Osteoblast (primary cell): ENCODE measurements around the gene KCNK13. TPM values are rescaled to one million over a fixed set of nuclear protein-coding genes. Genes with fewer than 3 reads are reported as not detected.

Experiments
- DNase-seq: peaks from one replicate; pipeline ENCODE4 v3.0.0; 2011; ENCODE audit warnings: low spot score, mixed read lengths; ENCODE audit not compliant: insufficient read length; ENCODE audit errors: missing footprints
- H2AFZ ChIP-seq: 2 replicates; pipeline ENCODE4 v1.6.0; 2011; ENCODE audit warnings: mild to moderate bottlenecking, low read length
- H3K27ac ChIP-seq: 2 replicates; pipeline ENCODE4 v1.5.1; 2011; ENCODE audit warnings: mild to moderate bottlenecking, low read depth, low read length, moderate library complexity
- H3K27me3 ChIP-seq: 2 replicates; pipeline ENCODE4 v1.6.0; 2012; ENCODE audit warnings: mild to moderate bottlenecking, control low read depth, inconsistent platforms, low read length, moderate library complexity; ENCODE audit not compliant: insufficient read depth
- H3K36me3 ChIP-seq: 2 replicates; pipeline ENCODE4 v1.5.1; 2011; ENCODE audit warnings: mild to moderate bottlenecking, low read length, control low read depth, moderate library complexity; ENCODE audit not compliant: insufficient read depth
- H3K4me1 ChIP-seq: 2 replicates; pipeline ENCODE4 v1.5.1; 2011; ENCODE audit warnings: mild to moderate bottlenecking, low read length, control low read depth, moderate library complexity; ENCODE audit not compliant: insufficient read depth
- H3K4me2 ChIP-seq: 2 replicates; pipeline ENCODE4 v1.6.0; 2011; ENCODE audit warnings: mild to moderate bottlenecking, low read length; ENCODE audit not compliant: insufficient read depth
- H3K4me3 ChIP-seq: fragments of 200-600 bp; sonication (generic); 3 replicates; pipeline ENCODE4 v1.5.1; 2012; ENCODE audit warnings: mild to moderate bottlenecking, low read length, inconsistent platforms; ENCODE audit not compliant: insufficient read depth
- H3K79me2 ChIP-seq: 2 replicates; pipeline ENCODE4 v1.6.0; 2012; ENCODE audit warnings: mild to moderate bottlenecking, low read length, control low read depth, inconsistent platforms; ENCODE audit not compliant: insufficient read depth
- H3K9me3 ChIP-seq: 2 replicates; pipeline ENCODE4 v1.5.1; 2011; ENCODE audit warnings: low read depth, low read length, control low read depth
- H4K20me1 ChIP-seq: 2 replicates; pipeline ENCODE4 v1.6.0; 2012; ENCODE audit warnings: mild to moderate bottlenecking, low read length, control low read depth; ENCODE audit not compliant: insufficient read depth
- total RNA-seq: library from RNA; depleted of rRNA; stranded (reverse); fragments of >200 nt; gene quantifications from 2 replicates; pipeline ENCODE4 v1.2.3, GENCODE V29; 2012
- TF ChIP-seq, protein P1 (sequence below): IDR thresholded peaks from 2 replicates; pipeline ENCODE4 v1.5.1; 2011; ENCODE audit warnings: mild to moderate bottlenecking, low read depth, low read length, moderate library complexity; ENCODE audit errors: extremely low read depth

The KCNK13 gene
- total RNA-seq, 1 donor, result not detected

DNA sequence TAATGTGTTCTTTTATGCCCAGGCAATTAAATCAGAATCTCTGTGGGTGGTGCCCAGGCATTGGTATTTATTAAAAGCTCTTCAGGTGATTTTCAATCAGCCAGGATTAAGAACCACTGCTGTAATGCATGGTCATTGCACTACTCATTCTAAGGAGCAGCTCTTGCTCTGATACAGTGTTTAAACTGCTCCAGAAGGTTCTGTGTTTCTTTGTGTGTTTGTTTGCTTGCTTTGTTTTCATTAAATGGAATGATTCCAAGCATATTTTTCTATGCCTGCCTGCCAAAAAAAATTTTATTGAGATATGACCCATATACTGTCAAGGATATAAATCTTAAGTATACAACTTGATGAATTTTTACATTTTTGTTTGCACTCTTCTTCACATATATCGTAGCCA, 54.0 kb downstream of the KCNK13 start:
- no peak overlapping the region for H3K27ac ChIP-seq
- peaks cover 6% of the 10 kb centered on the region for H3K4me1 ChIP-seq
- H4K20me1 ChIP-seq, result no peaks in the 10 kb centered on the region
- no peak for DNase-seq
- no peaks in the 10 kb centered on the region for H3K36me3 ChIP-seq
- H3K79me2 ChIP-seq, result no peaks in the 10 kb centered on the region
- peaks cover 41% of the 10 kb centered on the region for H3K27me3 ChIP-seq
- no peak overlapping the region for H3K4me2 ChIP-seq
- H3K4me3 ChIP-seq, result no peak overlapping the region
- H3K9me3 ChIP-seq, result no peaks in the 10 kb centered on the region
- TF ChIP-seq, protein P1, sequence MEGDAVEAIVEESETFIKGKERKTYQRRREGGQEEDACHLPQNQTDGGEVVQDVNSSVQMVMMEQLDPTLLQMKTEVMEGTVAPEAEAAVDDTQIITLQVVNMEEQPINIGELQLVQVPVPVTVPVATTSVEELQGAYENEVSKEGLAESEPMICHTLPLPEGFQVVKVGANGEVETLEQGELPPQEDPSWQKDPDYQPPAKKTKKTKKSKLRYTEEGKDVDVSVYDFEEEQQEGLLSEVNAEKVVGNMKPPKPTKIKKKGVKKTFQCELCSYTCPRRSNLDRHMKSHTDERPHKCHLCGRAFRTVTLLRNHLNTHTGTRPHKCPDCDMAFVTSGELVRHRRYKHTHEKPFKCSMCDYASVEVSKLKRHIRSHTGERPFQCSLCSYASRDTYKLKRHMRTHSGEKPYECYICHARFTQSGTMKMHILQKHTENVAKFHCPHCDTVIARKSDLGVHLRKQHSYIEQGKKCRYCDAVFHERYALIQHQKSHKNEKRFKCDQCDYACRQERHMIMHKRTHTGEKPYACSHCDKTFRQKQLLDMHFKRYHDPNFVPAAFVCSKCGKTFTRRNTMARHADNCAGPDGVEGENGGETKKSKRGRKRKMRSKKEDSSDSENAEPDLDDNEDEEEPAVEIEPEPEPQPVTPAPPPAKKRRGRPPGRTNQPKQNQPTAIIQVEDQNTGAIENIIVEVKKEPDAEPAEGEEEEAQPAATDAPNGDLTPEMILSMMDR, result no peak
- H2AFZ ChIP-seq, result no peak overlapping the region

DNA sequence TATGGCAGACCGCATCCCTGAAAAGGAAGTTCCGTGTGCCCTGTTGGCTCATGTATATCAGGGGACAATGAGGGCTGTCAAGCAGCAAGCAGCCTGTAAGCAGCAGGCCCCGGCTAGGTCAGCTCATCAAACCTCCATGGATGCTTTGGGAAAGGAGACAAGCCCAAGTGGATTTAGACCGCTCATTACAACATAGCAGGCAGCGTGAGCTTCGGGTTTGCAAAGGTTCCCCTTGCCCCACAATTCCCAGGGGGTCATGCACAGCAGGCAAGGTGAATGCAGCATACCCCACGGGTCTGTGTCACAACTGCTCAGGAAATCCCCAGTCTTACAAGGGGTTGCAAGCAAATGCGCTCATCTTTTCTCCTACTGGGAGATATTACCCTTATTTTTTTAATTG, 54.6 kb downstream of the KCNK13 start:
- H3K27ac ChIP-seq, result no peak overlapping the region
- no peak overlapping the region for H3K4me2 ChIP-seq
- H3K79me2 ChIP-seq, result no peaks in the 10 kb centered on the region
- H3K9me3 ChIP-seq, result no peaks in the 10 kb centered on the region
- H3K4me3 ChIP-seq, result no peak overlapping the region
- TF ChIP-seq, protein P1, result no peak
- H3K36me3 ChIP-seq, result no peaks in the 10 kb centered on the region
- H2AFZ ChIP-seq, result no peak overlapping the region
- no peak for DNase-seq
- peaks cover 6% of the 10 kb centered on the region for H3K4me1 ChIP-seq
- H3K27me3 ChIP-seq, result peaks cover 36% of the 10 kb centered on the region
- H4K20me1 ChIP-seq, result no peaks in the 10 kb centered on the region

DNA sequence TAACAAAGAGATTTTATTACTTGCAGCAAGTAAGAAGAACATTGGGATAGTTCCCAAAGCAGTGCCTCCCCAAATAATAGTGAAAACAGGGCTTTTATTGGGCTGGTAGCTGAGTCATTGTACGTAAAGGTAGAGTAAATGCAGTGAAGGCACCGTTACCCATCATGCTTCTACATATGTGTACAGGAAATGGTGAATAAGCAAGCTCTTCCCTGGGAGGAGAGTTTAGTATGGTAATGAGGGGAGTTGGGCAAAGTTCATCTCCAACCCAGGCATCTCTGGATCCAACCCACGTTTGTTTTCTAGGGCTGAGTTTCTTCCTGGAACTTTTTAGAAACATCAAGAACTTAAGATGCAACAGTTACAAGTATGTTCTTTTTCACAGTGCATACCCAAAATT, 56.2 kb downstream of the KCNK13 start:
- no peaks in the 10 kb centered on the region for H3K79me2 ChIP-seq
- H3K9me3 ChIP-seq, result no peaks in the 10 kb centered on the region
- H2AFZ ChIP-seq, result no peak overlapping the region
- no peak overlapping the region for H3K4me2 ChIP-seq
- no peak overlapping the region for H3K27ac ChIP-seq
- no peak overlapping the region for H3K4me3 ChIP-seq
- no peaks in the 10 kb centered on the region for H3K36me3 ChIP-seq
- TF ChIP-seq, protein P1, result no peak
- no peak for DNase-seq
- H3K27me3 ChIP-seq, result peaks cover 36% of the 10 kb centered on the region
- no peaks in the 10 kb centered on the region for H3K4me1 ChIP-seq
- H4K20me1 ChIP-seq, result no peaks in the 10 kb centered on the region

DNA sequence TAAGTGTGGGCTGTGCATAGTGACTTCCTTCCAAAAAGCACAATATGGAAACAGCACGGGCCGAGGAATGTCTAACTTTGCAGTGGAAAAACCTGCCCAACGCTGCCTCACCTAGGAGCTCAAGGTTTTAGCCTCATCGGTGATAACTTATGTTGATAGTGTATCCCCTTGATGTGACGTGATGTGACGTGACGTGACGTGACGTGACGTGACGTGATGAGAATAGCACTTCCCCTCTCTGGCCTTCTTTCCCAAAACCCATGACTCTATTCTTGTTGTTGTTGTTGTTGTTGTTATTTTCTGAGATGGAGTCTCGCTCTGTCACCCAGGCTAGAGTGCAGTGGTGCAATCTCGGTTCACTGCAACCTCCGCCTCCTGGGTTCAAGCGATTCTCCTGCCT, 64.5 kb downstream of the KCNK13 start:
- TF ChIP-seq, protein P1, result no peak
- Histone ChIP-seq H2AFZ (no peak overlapping the region), H3K27me3 (peaks cover 11% of the 10 kb centered on the region), H3K4me1 (no peaks in the 10 kb centered on the region), H3K9me3 (no peaks in the 10 kb centered on the region), H4K20me1 (no peaks in the 10 kb centered on the region), H3K4me3 (no peak overlapping the region), H3K79me2 (no peaks in the 10 kb centered on the region), H3K36me3 (no peaks in the 10 kb centered on the region), H3K27ac (no peak overlapping the region), H3K4me2 (no peak overlapping the region)
- DNase-seq, result no peak
